ENCODE data around the gene NAPA.

NAPA gene

DNA sequence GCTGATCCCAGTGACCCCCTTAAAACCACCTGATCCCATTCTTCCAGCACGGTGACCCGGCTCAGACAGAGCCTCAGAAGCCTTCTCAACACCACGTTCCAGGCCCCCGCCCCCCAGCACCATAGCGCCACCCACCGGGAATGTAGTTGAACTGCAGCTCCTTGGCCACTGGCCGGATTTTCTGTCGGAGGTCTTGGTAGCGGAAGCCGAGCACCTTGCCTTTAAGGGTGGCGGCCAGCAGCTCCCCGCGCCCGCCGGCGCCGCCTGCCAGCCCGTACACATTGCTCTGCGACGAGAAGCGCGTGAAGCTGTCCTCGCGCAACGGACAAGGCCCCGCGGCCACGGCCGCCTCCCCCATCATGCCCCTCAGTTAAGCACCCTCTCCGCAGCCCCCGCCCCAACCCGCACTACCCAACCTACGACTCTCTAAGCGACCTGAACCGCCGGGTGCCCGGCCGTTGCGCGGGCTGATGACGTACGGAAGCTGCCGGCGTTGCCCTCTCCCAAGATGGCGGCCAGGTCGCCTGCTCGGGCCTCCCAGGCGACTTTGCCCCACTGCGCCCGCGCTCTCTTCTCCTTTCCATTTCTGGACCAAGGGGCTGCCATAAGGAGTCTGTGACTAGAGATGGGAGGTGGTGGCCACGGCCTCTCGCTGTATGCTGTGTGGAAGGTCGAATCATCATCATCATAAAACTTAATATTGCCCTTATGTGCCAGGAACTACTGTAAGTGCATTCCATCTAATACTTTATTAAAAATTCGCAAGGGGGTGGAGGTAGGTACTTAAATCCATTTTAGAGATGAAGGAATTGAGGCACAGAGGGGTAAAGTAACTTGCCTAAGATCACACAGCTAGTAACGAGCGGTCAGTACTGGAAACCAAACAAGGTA lies 30.8 kb downstream of the NAPA start, which contains the start of gene KPTN:
TSS of gene KPTN (minus strand) at position 420 of the 891 bp plus-strand sequence. CDS start at position 361, 59 bp downstream.
- DNase-seq = peak; percentile 94

DNA sequence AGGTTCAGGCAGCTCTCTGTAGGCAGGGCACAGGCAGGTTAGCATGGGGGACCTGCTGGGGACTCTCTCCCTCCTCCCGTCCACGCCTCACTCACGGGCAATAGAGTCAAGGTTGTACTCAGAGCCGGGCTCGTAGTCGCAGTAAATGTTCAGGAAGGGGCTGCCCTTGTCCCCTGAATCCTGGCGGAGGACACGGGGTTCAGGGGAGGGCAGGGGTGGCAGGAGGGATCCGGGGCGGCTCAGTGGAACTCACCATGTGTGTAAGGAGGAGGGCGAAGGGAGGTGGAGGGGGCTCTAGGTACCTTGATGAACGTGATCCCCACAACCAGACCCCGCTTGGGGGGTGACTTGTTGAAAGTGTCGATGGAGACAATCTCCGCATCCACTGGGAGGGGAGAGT lies 31.7 kb downstream of the NAPA start:
- DNase-seq = no peak

DNA sequence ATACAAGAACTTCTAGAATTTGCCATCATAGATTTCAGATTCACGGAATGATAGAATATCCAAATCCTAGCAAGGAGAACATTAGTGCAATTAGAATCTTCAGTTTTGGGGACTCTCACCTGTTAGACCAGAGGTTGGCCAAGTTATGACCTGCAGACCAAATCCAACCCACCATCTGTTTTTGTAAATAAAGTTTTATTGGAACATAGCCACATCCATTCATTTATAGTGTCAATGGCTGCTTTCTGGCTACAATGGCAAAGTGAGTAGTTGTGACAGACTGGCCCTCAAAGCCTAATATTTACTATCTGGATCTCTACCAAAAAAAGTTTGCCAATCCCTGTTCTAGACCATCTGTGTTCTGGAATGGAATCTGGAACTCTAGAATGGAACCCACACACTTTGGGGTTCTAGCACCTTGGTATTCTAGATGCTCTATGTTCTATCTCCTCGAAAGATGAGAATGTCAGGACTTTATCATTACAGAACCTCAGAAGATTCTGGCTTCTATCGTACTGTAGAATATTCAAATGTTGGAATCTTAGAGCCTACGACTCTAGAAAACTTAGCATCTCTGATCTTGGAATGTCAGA lies 33.3 kb downstream of the NAPA start:
- no peak for DNase-seq

DNA sequence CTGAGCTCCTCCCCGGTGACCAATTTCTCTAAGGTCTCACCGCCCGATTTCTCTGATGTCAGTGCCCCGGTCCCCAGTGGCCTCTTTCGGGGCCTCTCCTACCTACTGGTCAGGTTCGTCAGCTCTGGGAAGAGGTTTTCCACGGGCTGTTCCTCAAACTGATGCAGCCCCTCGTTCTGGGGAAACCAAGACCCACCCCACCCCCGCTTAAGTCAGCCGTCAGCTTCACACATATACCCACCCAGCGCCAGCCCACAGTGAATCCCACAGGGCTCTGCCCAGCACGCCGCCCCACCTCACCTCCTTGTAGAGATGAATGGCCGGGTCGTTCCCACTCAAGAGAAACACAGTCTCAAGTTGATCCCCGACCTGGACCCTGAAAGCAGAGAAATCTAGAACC lies 34.2 kb downstream of the NAPA start:
- DNase-seq = no peak

DNA sequence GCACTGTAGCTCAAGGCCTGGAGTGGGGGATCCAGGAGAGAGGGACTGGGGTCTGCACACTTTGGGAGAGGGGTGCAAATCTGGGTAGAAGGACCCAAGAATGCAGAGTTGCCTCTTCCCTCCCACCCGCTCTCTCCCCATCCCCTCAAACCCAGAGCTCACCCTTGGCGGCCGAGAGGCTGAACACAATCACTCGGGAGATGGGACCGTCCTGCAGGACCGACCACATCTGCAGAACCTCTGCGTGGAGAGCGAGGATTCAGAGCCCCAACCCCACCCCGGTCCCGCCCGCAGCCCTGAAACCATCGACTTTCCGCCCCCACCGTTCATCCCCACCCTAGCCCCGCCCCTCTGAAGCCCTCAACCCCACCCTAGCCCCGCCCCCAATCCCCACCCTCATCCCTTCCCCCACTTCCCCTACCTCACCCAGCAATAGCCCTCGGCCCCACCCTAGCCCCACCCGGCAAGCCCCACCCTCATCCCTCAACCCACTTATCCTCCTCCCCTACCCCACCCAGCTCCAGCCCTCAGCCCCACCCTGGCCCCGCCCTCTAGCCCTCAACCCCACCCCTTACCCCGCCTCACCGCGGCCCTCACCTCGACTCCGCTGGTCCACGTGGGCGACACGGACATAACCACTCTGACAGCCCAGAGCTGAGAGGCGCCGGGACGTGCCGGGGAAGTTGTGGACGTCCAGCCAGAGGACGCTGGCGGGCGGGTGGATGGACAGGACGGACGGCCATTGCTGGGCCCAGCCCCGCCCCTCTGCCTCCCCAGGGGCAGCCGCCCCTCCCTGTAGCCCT lies 35.0 kb downstream of the NAPA start:
- DNase-seq = peak; percentile 66

DNA sequence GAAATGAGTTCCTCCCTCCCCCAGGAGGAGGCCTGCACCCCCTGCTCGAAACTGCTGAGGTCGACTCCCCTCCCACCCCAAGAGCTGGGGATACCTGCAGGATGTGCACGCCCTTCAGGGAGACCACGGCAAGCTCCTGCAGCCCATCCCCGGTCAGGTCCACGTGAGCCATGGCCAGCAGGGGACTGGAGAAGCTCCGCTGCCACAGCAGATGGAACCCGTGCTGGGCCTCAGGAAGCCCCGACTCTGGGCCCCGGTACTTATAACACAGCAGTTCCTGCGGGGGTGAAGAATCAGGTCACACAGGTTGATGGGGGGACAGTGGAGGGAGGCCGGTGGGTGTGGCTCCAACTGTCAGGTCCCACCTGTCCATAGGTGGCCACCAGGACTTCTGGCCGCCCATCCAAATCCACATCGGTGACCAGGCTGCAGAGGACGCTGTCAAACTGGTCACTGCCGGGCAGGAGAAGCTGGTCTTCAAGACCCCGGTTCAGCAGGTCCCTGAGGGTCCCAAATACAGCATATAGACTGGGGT lies 38.4 kb downstream of the NAPA start:
- DNase-seq = no peak

DNA sequence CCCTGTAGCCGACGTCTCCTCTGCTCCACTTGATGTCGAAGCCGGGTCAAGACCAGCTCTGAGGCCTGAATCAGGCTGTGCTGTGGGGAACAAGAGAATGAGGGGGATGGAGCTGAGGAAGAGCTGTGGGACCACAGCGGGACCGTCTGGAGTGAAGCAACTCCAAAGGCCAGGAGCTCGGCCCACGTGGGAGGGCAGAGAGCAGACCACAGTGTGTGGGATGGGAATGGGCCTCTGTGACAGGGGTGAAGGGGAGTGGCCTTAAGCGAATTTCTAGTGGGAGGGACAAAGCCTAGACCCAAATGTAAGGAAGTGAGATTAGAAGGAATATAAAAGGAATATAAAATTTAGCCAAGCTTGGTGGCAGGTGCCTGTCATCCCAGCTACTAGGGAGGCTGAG lies 39.4 kb downstream of the NAPA start:
- no peak for DNase-seq

DNA sequence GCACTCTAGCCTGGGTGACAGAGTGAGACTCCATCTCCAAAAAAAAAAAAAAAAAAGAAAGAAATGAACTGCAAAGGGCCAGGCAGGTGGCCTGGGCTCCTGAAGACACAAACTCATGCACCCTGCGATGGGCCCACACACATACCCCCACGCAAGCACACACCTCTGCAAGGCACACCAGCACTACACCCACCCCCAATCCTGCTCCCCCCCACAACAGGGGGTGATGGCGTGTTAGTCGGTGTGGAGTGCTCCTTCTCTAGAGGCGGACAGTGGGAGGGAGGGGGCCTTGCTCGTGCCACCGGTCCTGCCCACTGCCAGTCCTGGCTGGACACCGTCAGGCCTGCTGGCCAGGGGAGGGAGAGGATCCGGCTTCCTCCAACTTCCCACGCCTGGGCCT lies 41.5 kb downstream of the NAPA start:
- DNase-seq = no peak

DNA sequence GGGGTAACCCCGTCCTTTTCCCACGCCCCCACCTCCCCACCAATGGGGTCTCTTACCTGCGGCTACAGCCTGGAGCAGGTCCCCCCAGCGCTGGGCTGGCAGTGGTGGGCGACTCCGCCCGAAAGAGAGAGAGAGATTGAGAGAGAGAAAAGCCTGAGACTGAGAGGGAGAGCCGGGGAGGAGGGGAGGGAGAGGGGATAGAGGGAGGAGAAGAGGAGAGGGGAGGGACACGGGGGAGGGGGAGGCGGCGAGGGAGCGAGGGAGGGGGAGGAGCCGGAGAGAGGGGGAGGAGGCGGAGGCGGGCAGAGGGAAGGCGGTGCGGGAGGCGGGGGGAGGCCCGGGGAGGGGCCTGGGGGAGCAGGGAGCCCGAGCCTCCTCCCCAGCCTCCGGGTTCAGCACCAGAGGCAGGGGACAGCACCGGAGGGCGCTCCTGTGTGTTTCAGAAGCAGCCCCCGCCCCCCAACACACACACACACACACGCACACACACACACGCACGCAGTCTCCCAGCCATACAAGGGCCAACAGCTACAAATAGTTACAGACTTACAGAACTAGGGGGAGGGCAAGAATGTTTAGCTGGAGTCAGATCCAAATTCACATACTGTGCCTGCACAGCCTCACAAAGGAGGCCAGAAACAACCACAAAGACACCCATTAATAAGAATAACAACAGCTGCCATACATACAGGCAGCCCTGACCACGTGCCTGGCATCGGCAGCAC lies 43.0 kb downstream of the NAPA start, which contains the start of gene SLC8A2:
TSS of gene SLC8A2 (minus strand) at position 161 of the 725 bp plus-strand sequence. CDS start 5,490 bp downstream, outside the sequence.
- DNase-seq = peak; percentile 80

DNA sequence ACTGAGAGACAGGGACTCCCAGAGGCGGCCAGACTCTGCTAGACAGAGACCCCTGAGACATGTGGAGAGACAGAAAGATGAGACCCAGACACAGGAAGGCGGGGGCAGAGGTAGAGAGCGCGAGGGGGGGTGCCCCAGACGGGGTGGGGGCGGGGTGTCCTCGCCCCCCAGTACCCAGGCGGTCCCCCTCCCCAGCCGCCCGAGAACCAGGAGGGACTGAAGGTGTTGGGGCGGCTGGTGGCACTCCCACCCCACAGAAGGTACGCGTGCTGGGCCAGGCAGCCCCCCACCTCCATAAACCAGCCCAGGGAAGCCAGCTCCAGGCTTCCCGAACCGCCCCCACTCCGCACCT lies 43.5 kb downstream of the NAPA start:
- no peak for DNase-seq

DNA sequence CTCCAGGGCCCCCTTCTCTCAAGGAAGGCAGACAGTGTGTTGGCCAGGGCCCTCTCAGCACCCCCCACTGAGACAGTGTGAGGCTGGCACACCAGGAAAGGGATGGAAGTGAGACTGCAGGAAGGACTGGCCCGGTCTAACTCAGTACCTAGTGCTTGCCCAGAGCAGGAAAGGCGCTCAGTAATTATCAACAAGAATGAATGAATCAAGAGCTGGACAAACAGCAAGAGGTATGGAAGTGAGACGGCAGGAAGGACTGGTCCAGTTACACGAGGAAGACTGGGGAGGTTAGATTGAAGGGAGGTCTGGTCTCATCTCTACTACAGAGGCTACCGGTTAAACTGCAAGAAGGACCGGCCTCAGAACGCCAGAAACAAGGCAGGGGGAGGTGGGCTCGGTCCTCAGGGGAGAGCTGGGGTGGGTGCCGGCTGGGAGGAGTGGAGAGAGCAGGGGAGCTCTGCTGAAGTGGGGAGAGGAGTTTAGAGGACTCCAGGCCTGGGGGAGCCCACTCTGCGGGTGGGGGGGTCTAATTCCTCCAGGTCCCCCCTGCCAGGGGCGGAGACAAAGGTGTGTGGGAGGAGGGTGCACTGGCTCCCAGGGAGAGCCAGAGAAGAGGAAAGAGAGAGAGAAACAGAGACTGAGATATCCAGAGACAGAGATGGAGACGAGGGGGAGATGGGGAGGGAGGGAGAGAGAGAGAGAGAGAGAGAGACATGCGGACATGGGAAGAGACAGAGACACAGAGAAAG lies 44.2 kb downstream of the NAPA start:
- DNase-seq = no peak

DNA sequence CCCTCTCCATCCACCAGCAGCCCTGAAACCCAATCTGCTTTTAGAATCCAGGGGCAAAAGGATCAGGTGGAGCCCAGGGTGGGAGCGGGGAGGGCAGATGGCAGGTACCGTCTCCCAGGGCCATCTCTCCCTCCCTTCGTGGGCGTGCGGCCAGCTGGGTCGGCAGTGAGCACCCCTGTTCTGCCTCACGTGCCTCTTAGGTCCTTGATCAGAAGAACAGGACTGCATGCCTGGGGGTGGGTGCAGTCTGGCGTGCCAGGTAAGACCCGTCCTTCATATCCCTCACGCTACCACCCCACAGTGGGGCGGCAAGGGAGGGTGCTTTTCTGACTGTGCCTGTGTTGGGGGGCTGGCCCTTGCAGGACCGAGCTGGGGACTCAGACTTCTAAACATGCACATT lies 45.1 kb downstream of the NAPA start:
- no peak for DNase-seq

DNA sequence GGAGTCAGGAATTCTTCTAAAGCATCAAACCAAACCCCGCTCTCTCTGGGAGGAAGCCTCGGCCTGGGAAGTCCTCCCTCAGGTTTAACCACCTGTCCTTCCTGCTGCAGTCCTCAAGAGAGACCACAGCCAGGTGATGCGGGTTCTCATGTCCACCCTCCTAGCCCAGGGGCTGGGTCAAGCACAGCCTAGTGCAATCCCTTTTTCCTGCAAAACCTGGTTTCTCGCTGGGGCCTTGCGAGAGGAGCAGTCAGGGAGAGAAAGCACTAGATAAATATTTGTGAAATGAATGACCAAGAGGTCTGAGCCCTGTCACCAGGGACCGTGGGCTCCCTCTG lies 45.5 kb downstream of the NAPA start:
- DNase-seq = no peak

DNA sequence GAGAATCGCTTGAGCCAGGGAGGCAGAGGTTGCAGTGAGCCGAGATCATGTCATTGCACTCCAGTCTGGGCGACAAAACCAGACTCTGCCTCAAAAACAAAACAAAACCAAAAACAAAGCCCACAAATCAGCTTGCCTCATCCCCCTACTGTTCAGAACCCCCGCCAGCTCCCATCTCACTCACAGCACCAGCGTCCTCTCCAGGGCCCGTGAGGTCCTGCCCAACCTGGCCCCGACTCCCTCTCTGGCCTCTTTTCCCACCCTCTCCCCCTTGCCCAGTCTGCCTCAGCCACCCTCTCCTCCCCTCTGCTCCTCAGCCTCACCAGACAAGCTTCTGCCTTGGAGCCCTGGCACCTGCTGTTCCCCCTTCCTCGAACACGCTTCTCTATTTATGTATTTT lies 46.9 kb downstream of the NAPA start:
- DNase-seq = no peak

DNA sequence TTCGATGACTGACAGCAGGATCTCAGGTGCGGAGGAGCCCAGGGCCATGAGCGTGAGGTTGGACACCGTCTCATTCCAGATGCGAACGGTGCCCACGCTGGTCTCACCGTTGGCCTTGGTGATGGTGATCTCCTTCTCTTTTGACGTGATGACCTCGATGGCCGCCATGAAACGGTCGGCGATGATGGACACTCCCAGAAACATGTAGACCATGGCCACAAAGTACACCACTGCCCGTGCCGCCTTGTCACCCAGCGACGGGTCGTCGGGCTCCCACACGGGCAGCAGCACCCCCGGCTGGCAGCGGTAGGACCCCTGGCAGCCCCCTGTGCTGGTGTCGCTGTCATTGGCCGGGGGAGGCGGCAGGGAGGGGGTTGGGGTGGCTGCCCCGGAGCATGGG lies 48.9 kb downstream of the NAPA start:
- no peak for DNase-seq

DNA sequence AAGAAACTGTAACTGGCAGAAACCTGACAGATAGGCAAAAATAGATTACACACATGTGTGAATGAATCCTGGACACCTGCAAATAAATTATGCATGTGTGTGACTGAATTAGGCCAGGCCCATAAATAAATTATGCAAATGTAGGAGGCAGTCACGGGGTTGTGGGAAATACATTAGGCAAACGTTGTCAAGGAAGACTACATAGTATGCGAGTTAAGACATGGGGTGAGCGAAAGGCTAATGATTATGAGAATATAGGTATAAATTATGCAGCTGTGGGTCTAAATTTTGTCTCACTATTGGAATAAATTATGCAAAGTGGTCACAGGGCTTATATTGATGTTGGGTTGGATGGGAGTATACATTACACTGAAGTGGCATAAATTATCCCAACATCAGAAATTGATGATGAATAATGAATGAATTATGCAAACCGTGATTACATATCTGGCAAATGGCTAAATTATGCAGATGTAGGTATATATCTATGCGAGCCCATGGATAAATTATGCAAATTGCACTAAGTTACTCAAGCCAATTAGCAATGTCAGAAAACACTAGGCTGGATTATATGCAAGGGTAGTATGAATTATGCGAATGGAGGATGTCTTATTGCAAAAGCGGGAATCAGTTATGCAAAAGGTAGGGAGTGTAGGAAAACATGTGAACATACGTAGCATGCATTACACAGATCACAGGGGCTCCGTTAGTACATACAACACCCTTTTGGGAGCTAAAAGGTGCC lies 50.0 kb downstream of the NAPA start:
- no peak for DNase-seq

DNA sequence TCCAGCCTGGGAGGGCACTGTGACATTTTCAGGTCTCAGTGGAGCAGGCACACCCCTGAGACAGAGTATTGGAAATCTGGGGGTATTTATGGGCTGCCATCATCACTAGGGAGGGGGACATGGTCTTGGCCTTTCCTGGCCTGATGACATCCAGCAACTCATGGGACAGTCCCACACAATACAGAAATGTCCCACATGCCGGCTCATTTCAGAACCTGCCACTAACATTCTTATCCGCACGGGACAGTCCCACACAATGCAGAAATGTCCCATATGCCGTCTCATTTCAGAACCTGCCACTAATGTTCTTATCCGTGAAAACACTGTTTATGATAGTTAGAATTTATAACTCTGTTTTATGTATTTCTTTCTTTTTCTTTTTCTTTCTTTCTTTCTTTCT lies 53.0 kb downstream of the NAPA start:
- DNase-seq = no peak

DNA sequence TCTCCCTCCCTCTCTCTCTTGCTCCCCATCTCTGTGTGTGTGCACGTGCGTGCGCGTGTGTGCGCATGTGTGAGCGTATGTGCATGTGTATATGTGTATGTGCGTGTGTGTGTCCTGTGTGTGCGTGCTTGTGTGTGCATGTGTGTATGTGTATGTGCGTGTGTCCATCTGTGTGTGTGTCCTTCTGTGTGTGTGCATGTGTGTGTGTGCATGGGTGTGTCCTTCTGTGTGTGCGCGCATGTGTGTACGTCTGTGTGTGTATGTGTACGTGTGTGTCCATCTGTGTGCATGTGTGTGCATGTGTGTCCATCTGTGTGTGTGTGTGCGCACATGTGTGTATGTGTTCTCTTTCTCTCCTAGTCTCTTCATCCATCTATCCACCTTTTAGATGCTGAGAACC lies 55.4 kb downstream of the NAPA start:
- no peak for DNase-seq

DNA sequence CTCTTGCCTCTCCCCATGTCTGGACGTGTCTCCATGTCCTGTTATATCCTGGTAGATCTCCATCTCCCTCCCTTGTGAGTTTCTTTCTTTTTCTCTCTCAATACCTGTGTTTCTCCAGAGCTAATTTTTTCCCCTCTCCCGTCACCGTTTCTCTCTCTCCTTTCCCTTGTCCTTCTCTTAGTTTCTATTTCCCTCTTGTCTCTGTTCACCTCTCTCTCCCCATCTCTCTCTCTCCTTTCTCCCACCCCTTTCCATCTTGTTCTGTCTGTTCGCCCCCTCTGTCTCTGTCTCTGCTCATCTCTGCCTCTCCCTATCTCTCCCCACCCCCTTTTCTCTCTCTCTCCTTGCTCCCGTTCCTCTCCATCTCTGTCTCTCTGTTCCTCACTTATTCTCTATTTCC lies 56.2 kb downstream of the NAPA start:
- DNase-seq = no peak

DNA sequence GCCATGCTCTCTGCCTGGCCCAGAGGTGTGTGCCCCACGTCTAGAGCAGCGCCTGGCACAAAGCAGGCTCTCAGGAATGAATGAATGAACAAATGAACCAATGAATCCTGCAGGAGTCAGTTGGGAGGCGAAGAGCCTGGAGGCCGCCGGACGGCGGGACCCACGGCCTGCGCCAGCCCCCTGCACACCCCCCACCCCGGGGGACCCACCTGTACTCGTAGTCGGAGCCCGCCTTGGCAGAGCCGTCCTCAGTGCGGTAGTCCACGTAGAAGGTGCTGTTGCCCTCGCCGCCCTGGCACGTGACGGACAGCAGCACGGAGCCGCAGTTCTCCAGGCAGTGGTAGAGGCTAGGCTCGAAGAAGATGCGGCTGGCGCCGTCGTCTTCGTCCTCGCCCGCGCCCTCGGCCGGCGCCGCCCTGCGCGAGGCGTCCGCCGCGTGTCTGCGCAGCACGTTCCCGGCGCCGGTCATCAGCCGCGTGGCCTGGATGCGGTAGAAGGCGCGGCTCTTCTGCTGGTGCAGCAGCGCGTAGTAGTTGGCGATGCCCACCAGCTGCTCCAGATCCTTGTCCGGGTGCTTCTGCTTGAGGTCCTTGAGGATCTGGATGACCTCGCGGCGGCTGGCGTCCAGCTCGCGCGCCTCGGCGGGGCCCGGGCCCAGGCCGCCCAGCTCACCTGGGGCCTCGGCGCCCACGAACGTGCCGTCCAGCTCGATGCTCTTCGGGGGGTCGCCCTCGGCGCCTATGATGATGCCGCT lies 58.0 kb downstream of the NAPA start:
- DNase-seq = no peak

DNA sequence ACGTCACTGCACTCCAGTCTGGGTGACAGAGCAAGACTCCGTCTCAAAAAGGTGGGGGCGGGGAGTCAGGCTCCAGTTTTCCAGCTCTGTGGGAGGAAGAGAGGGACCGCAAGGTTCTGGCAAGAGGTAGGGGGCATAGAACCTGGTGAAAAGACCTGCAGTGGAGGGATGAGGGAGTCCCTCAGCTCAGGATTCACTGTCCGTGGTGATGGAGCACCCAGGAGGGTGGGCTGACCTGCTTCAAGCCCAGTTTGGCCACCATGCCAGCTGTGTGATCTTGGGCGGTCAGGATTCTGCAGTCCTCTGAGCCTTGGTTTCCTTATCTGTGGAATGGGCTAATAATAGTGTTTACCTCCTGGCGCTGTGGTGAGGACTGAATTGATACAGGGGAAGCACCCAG lies 64.4 kb downstream of the NAPA start:
- no peak for DNase-seq
